RWPE1 (cell line): ENCODE data around the gene MARK4.

Experiments used
- CTCF ChIA-PET: fragments of 350-600 bp; sonication (Branson Sonifier 250); formaldehyde crosslinking; extraction: SDS; loops from one replicate; lab custom pipeline; 2021; lab: Yijun Ruan, JAX
- POLR2A ChIA-PET: fragments of 400-600 bp; formaldehyde crosslinking; extraction: SDS; loops from one replicate; lab custom pipeline; 2020; ENCODE audit warnings: antibody characterized with exemption; ENCODE audit not compliant: low non-redundant PET; lab: Yijun Ruan, JAX
- DNase-seq: peaks from one replicate; pipeline ENCODE4 v3.0.0; 2012; ENCODE audit warnings: low spot score
- H3K27ac ChIP-seq: fragments of 450-650 bp; 2 replicates; pipeline ENCODE4 v1.5.1; 2017
- TF ChIP-seq, protein P1 (sequence below): fragments of 450-650 bp; conservative IDR thresholded peaks from 2 replicates; pipeline ENCODE4 v1.5.1; 2017; ENCODE audit warnings: low read depth, mild to moderate bottlenecking

MARK4 gene

GRCh38 chr19:45291834-45292233 lies 40.8 kb downstream of the MARK4 start:
- POLR2A ChIA-PET = no interaction called here
- DNase-seq = no peak
- CTCF ChIA-PET = no interaction called here
- H3K27ac ChIP-seq = no peak overlapping the region
- TF ChIP-seq, protein P1, sequence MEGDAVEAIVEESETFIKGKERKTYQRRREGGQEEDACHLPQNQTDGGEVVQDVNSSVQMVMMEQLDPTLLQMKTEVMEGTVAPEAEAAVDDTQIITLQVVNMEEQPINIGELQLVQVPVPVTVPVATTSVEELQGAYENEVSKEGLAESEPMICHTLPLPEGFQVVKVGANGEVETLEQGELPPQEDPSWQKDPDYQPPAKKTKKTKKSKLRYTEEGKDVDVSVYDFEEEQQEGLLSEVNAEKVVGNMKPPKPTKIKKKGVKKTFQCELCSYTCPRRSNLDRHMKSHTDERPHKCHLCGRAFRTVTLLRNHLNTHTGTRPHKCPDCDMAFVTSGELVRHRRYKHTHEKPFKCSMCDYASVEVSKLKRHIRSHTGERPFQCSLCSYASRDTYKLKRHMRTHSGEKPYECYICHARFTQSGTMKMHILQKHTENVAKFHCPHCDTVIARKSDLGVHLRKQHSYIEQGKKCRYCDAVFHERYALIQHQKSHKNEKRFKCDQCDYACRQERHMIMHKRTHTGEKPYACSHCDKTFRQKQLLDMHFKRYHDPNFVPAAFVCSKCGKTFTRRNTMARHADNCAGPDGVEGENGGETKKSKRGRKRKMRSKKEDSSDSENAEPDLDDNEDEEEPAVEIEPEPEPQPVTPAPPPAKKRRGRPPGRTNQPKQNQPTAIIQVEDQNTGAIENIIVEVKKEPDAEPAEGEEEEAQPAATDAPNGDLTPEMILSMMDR = no peak

DNA sequence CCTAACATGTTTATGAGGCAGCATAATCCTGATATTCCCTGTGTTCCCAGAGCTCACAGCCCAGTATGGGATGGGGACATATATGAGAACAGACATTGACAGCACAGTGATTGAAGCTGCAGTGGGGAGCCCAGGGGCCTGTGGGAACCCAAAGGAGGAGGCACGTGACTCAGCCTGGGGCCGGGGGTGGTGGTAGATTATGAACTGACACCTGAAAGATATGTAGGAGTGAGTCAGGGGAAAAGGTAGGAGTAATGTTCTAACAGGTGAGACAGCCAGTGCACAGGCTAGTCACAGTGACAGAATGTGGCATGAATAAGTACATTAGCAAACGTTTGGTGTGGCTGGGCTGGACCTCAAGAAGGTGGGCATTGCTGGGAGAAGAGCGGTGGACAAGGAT lies 42.6 kb downstream of the MARK4 start:
- TF ChIP-seq, protein P1 = no peak
- CTCF ChIA-PET = no interaction called here

GRCh38 chr19:45294291-45295029 lies 43.4 kb downstream of the MARK4 start:
- DNase-seq = no peak
- CTCF ChIA-PET = no interaction called here
- peak overlapping the region; percentile 20 for H3K27ac ChIP-seq

More for the DNA sequence above, 42.6 kb downstream of the MARK4 start:
- H3K27ac ChIP-seq = no peak overlapping the region
- POLR2A ChIA-PET = no interaction called here
- peak; percentile 68 for DNase-seq

DNA sequence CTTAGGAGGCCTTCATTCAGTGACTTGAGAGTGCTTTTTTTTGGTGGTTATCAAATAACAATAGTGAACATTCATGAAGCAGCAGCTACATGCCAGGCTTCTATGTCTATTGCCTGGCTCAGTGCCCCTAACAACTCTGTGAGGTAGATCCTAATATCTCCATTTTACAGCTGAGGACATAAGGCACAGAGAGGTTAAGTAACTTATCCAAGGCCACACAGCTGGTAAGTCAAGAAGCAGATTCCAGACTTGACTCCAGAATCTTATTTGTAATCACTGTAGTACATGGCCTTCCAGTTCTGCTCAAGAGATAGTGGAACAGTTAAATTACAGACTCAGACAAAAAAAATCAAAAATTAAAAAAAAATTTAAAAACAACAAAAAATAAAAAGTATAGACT lies 44.8 kb downstream of the MARK4 start:
- CTCF ChIA-PET = interaction anchor here (0.6 kb wide), 1 partner anchor 134 kb away, joined by 4 read pairs; no protein-coding TSS in a partner anchor
- H3K27ac ChIP-seq = no peak overlapping the region
- POLR2A ChIA-PET = no interaction called here
- no peak for DNase-seq
- TF ChIP-seq, protein P1 = no peak

More at GRCh38 chr19:45294291-45295029, 43.4 kb downstream of the MARK4 start:
- POLR2A ChIA-PET = no interaction called here
- TF ChIP-seq, protein P1 = no peak

DNA sequence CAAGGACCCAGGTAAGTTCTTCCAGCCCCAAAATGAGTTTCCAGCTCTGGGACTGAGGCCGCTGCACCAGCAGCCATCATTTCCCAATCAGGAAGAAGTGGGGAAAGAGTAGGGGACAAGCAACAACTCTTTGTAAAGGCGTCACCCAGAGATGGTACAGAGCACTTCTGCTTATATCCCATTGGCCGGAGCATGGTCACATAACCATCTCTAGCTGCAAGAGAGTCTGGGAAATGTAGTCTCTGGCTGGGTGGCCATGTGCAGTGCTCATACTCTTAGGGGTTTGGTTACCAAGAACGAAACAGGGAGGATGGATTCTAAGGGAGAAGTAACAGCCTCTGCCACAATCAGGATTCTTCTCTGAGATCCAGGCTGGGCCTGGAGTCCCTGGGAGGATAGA lies 45.3 kb downstream of the MARK4 start:
- CTCF ChIA-PET = interaction anchor here (0.6 kb wide), 1 partner anchor 134 kb away, joined by 4 read pairs; no protein-coding TSS in a partner anchor
- TF ChIP-seq, protein P1 = no peak
- no peak overlapping the region for H3K27ac ChIP-seq
- POLR2A ChIA-PET = no interaction called here
- no peak for DNase-seq

- TF ChIP-seq, protein P1 = no peak
- CTCF ChIA-PET = no interaction called here
- POLR2A ChIA-PET = no interaction called here
- H3K27ac ChIP-seq = no peak overlapping the region
- DNase-seq = no peak
Observed at GRCh38 chr19:45297674-45298073, 46.6 kb downstream of the MARK4 start.
